Keratinocyte (primary cell): ENCODE measurements around the gene PYROXD2. TPM values are rescaled to one million over a fixed set of nuclear protein-coding genes. Genes with fewer than 3 reads are reported as not detected.

Experiments
- DNase-seq: peaks from one replicate; pipeline ENCODE4 v3.0.0-alpha.2; 2011; ENCODE audit warnings: low read depth, missing footprints, low spot score
- FAIRE-seq: peaks from 2 replicates; lab custom pipeline; 2011; peaks lifted over from hg19 to GRCh38; lab: Jason Lieb, UNC
- H2AFZ ChIP-seq: 2 replicates; pipeline ENCODE4 v1.6.0; 2012; ENCODE audit warnings: low read length, control low read depth, inconsistent platforms; ENCODE audit not compliant: control insufficient read depth
- H3K27ac ChIP-seq: 2 replicates; pipeline ENCODE4 v1.5.1; 2011; ENCODE audit warnings: low read length; ENCODE audit not compliant: control insufficient read depth, insufficient read depth
- H3K27me3 ChIP-seq: 3 replicates; pipeline ENCODE4 v1.6.0; 2011; ENCODE audit warnings: low read length; ENCODE audit not compliant: control insufficient read depth, insufficient read depth; ENCODE audit errors: extremely low read depth
- H3K36me3 ChIP-seq, 2 experiments: 2 replicates in 1 of 2; 3 replicates in 1 of 2; pipeline ENCODE4 v1.5.1; 2011; ENCODE audit warnings: low read length in 2 of 2, mild to moderate bottlenecking in 1 of 2; ENCODE audit not compliant: control insufficient read depth in 2 of 2, insufficient read depth in 2 of 2; ENCODE audit errors: extremely low read depth in 1 of 2
- H3K4me1 ChIP-seq: 3 replicates; pipeline ENCODE4 v1.5.1; 2011; ENCODE audit warnings: low read length; ENCODE audit not compliant: control insufficient read depth, insufficient read depth; ENCODE audit errors: extremely low read depth
- H3K4me2 ChIP-seq: 3 replicates; pipeline ENCODE4 v1.6.0; 2011; ENCODE audit warnings: low read depth, low read length; ENCODE audit not compliant: control insufficient read depth, insufficient read depth; ENCODE audit errors: extremely low read depth
- H3K4me3 ChIP-seq, 3 experiments: fragments of 200-600 bp in 1 of 3; sonication (generic) in 1 of 3; 2 replicates in 2 of 3; 3 replicates in 1 of 3; pipeline ENCODE4 v1.5.1; 2011 to 2016; ENCODE audit warnings: low read length in 3 of 3, mild to moderate bottlenecking in 3 of 3, control low read depth in 2 of 3, inconsistent platforms in 1 of 3, low read depth in 1 of 3, mixed read lengths in 1 of 3, mixed run types in 1 of 3, moderate library complexity in 1 of 3; ENCODE audit not compliant: control insufficient read depth in 2 of 3, insufficient read depth in 2 of 3; ENCODE audit errors: extremely low read depth in 1 of 3
- H3K79me2 ChIP-seq: 2 replicates; pipeline ENCODE4 v1.6.0; 2012; ENCODE audit warnings: low read length; ENCODE audit not compliant: control insufficient read depth, insufficient read depth
- H3K9ac ChIP-seq: 3 replicates; pipeline ENCODE4 v1.6.0; 2011; ENCODE audit warnings: low read length; ENCODE audit not compliant: control insufficient read depth, insufficient read depth; ENCODE audit errors: extremely low read depth
- H3K9me1 ChIP-seq: 3 replicates; pipeline ENCODE4 v1.6.0; 2011; ENCODE audit warnings: low read length; ENCODE audit not compliant: control insufficient read depth, insufficient read depth; ENCODE audit errors: extremely low read depth
- H3K9me3 ChIP-seq: 2 replicates; pipeline ENCODE4 v1.5.1; 2012; ENCODE audit warnings: low read depth, low read length; ENCODE audit not compliant: control insufficient read depth
- H4K20me1 ChIP-seq: 3 replicates; pipeline ENCODE4 v1.6.0; 2011; ENCODE audit warnings: low read length; ENCODE audit not compliant: control insufficient read depth, insufficient read depth; ENCODE audit errors: extremely low read depth
- EZH2 ChIP-seq: IDR thresholded peaks from one replicate; pipeline ENCODE4 v1.6.1; 2012; ENCODE audit warnings: inconsistent platforms, mild to moderate bottlenecking, low read length, moderate library complexity
- dilution Hi-C: fragments of 300-500 bp; cut with MboI; formaldehyde crosslinking; loops from one replicate; pipeline ENCODE4 v1.7.0; 2020; ENCODE audit warnings: low sequenced_read_pairs; ENCODE audit not compliant: extremely low pct_ligation_motif_present
- polyA plus RNA-seq, 5 experiments: library from polyadenylated mRNA; depleted of rRNA in 3 of 5; stranded (reverse) in 3 of 5; stranded (forward) in 1 of 5; unstranded in 1 of 5; fragments of >200 nt; gene quantifications; 1 replicate in 1 of 5; 2 replicates in 3 of 5; 3 replicates in 1 of 5; pipeline versions ENCODE4 v1.2.1 to v1.2.3, GENCODE V29; 2011 to 2012; ENCODE audit warnings: missing spikeins in 2 of 5, low read depth in 1 of 5, low replicate concordance in 1 of 5
- TF ChIP-seq, protein P1 (sequence below), 3 experiments: IDR thresholded peaks in 1 of 3; conservative IDR thresholded peaks in 1 of 3; optimal IDR thresholded peaks in 1 of 3; 2 replicates in 2 of 3; 3 replicates in 1 of 3; pipeline versions ENCODE3 to v1.5.1; 2011; ENCODE audit warnings: low read length in 3 of 3, mild to moderate bottlenecking in 3 of 3, moderate library complexity in 2 of 3, control low read depth in 1 of 3, inconsistent platforms in 1 of 3; ENCODE audit not compliant: insufficient read depth in 2 of 3; ENCODE audit errors: extremely low read depth in 1 of 3

The PYROXD2 gene
- polyA plus RNA-seq, 1 donor (not counting 4 experiments of a cell fraction or from before 2014, with no cell fraction given) = 4.4 TPM

GRCh38 chr10:98418665-98419468 is 3.9 kb upstream of the PYROXD2 start:
- DNase-seq (no peak), FAIRE-seq (no peak)
- Histone ChIP-seq H3K27ac (no peak overlapping the region), H3K4me1 (peaks cover 15% of the 10 kb centered on the region), H3K27me3 (no peaks in the 10 kb centered on the region), H3K4me3 (no peak overlapping the region), H2AFZ (no peak overlapping the region), H3K79me2 (no peaks in the 10 kb centered on the region), H3K9ac (no peak overlapping the region), H3K36me3 (peaks cover 1 to 20% of the 10 kb centered on the region in 2 experiments), H3K9me1 (no peaks in the 10 kb centered on the region), H4K20me1 (no peaks in the 10 kb centered on the region), H3K4me2 (no peak overlapping the region), H3K9me3 (no peaks in the 10 kb centered on the region)
- dilution Hi-C loops = no loop called here
- no peak for TF ChIP-seq EZH2
- TF ChIP-seq, protein P1, sequence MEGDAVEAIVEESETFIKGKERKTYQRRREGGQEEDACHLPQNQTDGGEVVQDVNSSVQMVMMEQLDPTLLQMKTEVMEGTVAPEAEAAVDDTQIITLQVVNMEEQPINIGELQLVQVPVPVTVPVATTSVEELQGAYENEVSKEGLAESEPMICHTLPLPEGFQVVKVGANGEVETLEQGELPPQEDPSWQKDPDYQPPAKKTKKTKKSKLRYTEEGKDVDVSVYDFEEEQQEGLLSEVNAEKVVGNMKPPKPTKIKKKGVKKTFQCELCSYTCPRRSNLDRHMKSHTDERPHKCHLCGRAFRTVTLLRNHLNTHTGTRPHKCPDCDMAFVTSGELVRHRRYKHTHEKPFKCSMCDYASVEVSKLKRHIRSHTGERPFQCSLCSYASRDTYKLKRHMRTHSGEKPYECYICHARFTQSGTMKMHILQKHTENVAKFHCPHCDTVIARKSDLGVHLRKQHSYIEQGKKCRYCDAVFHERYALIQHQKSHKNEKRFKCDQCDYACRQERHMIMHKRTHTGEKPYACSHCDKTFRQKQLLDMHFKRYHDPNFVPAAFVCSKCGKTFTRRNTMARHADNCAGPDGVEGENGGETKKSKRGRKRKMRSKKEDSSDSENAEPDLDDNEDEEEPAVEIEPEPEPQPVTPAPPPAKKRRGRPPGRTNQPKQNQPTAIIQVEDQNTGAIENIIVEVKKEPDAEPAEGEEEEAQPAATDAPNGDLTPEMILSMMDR (optimal IDR thresholded peaks at IDR 0.05 in 1 of 3, IDR thresholded peaks at IDR 0.05 in 1 of 3, conservative IDR thresholded peaks at IDR 0.05 in 1 of 3; ENCODE audit: extremely low read depth in 1 of 3, insufficient read depth in 2 of 3, low read length in 3 of 3) = no peak

DNA sequence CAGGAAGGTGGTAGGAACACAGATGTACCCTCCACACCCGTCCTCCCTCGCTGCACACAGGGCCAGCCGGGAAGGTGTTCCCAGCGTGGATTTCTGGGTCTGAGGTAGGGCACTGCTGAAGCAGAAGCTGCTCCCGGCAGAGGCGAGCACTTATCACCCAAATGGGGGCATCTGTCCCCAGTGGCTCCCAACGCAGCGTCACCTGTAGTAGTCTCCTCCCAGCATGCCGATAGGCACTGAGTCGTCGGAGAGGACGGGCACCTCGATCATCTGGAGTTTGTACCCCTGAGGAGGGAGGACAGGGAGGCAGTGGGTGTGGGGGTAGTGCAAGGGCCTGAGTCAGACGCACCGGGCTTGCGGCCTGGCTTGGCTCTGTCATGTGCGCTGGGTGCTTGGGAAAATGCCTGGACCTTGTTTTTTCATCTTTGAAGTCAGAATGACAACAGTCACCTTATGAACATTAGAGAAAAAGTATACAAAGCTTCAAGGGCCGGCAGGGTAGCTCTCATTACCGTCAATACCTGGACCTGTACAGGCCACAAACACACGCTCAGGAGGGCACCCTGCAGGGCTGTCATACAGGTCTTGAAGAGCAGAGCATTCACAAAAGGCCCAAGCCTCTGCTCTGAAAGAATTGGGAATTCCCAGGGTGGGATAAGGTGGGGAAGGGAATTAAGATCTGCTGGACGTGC is 3.1 kb upstream of the PYROXD2 start:
- FAIRE-seq (no peak), DNase-seq (no peak)
- H3K27me3 ChIP-seq = no peaks in the 10 kb centered on the region
- H3K27ac ChIP-seq = no peak overlapping the region
- no peaks in the 10 kb centered on the region for H3K79me2 ChIP-seq
- H2AFZ ChIP-seq = no peak overlapping the region
- H4K20me1 ChIP-seq = no peaks in the 10 kb centered on the region
- H3K4me2 ChIP-seq = no peak overlapping the region
- no peak overlapping the region for H3K4me3 ChIP-seq
- H3K9me3 ChIP-seq = no peaks in the 10 kb centered on the region
- peaks cover 0 to 19% of the 10 kb centered on the region in 2 experiments for H3K36me3 ChIP-seq
- dilution Hi-C loops = no loop called here
- peaks cover 15% of the 10 kb centered on the region for H3K4me1 ChIP-seq
- H3K9me1 ChIP-seq = no peaks in the 10 kb centered on the region
- TF ChIP-seq EZH2 = no peak
- TF ChIP-seq, protein P1 (optimal IDR thresholded peaks at IDR 0.05 in 1 of 3, IDR thresholded peaks at IDR 0.05 in 1 of 3, conservative IDR thresholded peaks at IDR 0.05 in 1 of 3; ENCODE audit: extremely low read depth in 1 of 3, insufficient read depth in 2 of 3, low read length in 3 of 3) = no peak
- no peak overlapping the region for H3K9ac ChIP-seq
